HEK293T (cell line): ENCODE data around the gene MDH1.

Source experiments
- CTCF ChIA-PET: fragments of 350-600 bp; formaldehyde crosslinking; extraction: SDS; loops from one replicate; lab custom pipeline; 2021; ENCODE audit warnings: antibody characterized with exemption, inconsistent platforms; lab: Yijun Ruan, JAX
- POLR2A ChIA-PET: fragments of 350-600 bp; formaldehyde crosslinking; extraction: SDS; loops from one replicate; lab custom pipeline; 2020; ENCODE audit warnings: antibody characterized with exemption, inconsistent platforms; lab: Yijun Ruan, JAX
- DNase-seq: peaks from one replicate; pipeline ENCODE4 v3.0.0; 2012; ENCODE audit warnings: mixed read lengths; ENCODE audit errors: extremely low spot score
- ARNT ChIP-seq: fragments of 450-650 bp; IDR thresholded peaks from 2 replicates; pipeline ENCODE4 v1.6.1; 2017; ENCODE audit warnings: mild to moderate bottlenecking
- BHLHE40 ChIP-seq: fragments of 450-650 bp; IDR thresholded peaks from 2 replicates; pipeline ENCODE4 v1.6.1; 2016; ENCODE audit warnings: mild to moderate bottlenecking, moderate library complexity, borderline replicate concordance
- CTBP1 ChIP-seq: fragments of 450-650 bp; IDR thresholded peaks from 2 replicates; pipeline ENCODE4 v1.6.1; 2016; ENCODE audit warnings: borderline replicate concordance
- ELF4 ChIP-seq: fragments of 450-650 bp; IDR thresholded peaks from 2 replicates; pipeline ENCODE4 v1.6.1; 2017; ENCODE audit warnings: antibody characterized with exemption
- FOXA1 ChIP-seq: fragments of 450-650 bp; IDR thresholded peaks from 2 replicates; pipeline ENCODE4 v1.6.1; 2016; ENCODE audit warnings: mild to moderate bottlenecking
- FOXK2 ChIP-seq: fragments of 450-650 bp; IDR thresholded peaks from 2 replicates; pipeline ENCODE4 v1.6.1; 2016; ENCODE audit warnings: mild to moderate bottlenecking
- FOXM1 ChIP-seq: fragments of 450-650 bp; IDR thresholded peaks from 2 replicates; pipeline ENCODE4 v1.6.1; 2017; ENCODE audit warnings: mild to moderate bottlenecking, borderline replicate concordance
- HDGF ChIP-seq: fragments of 450-650 bp; IDR thresholded peaks from 2 replicates; pipeline ENCODE4 v1.6.1; 2017; ENCODE audit warnings: antibody characterized with exemption, borderline replicate concordance
- L3MBTL2 ChIP-seq: fragments of 450-650 bp; conservative IDR thresholded peaks from 2 replicates; pipeline ENCODE4 v1.6.1; 2016; ENCODE audit warnings: mild to moderate bottlenecking
- LEF1 ChIP-seq: fragments of 450-650 bp; IDR thresholded peaks from 2 replicates; pipeline ENCODE4 v1.6.1; 2017; ENCODE audit warnings: mild to moderate bottlenecking, borderline replicate concordance
- NFRKB ChIP-seq: fragments of 450-650 bp; IDR thresholded peaks from 2 replicates; pipeline ENCODE4 v1.6.1; 2016; ENCODE audit warnings: mild to moderate bottlenecking, moderate library complexity
- SP1 ChIP-seq: fragments of 450-650 bp; IDR thresholded peaks from 2 replicates; pipeline ENCODE4 v1.6.1; 2017
- SUZ12 ChIP-seq: fragments of 450-650 bp; IDR thresholded peaks from 2 replicates; pipeline ENCODE4 v1.6.1; 2016; ENCODE audit warnings: mild to moderate bottlenecking
- TARDBP ChIP-seq: fragments of 450-650 bp; IDR thresholded peaks from 2 replicates; pipeline ENCODE4 v1.6.1; 2016
- ZNF384 ChIP-seq: fragments of 450-650 bp; IDR thresholded peaks from 2 replicates; pipeline ENCODE4 v1.6.1; 2016
- TF ChIP-seq, protein P1 (sequence below): fragments of 450-650 bp; IDR thresholded peaks from 2 replicates; pipeline ENCODE4 v1.6.1; 2016

MDH1 gene

GRCh38 chr2:63649829-63650228 lies 61.1 kb downstream of the MDH1 start:
- TF ChIP-seq SUZ12, result no peak
- TF ChIP-seq BHLHE40, result no peak
- CTCF ChIA-PET, result no interaction called here
- no peak for DNase-seq
- POLR2A ChIA-PET, result no interaction called here

DNA sequence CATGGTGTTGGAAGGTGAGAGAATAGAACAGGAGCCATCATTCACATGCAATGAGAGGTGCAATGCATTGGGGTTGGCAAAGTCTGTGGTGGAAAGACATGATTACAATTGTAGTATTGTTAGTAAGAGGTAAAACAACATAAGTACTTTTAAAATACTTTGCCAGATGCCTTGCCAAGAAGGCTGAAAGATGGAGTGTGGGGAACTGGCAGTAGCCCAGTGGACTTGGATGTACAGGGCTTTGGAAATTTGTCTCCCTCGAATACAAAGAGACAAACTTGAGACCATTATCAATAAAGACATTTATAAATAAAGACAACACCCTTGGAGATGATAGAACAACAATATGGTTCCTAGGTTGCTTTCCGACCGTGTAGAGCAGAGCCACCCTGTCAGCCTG lies 62.0 kb downstream of the MDH1 start:
- CTCF ChIA-PET, result no interaction called here
- TF ChIP-seq NFRKB (no peak), ELF4 (no peak), ZNF384 (no peak), CTBP1 (no peak), SP1 (no peak), HDGF (no peak), ARNT (no peak), SUZ12 (no peak), L3MBTL2 (no peak), BHLHE40 (no peak), FOXA1 (no peak), TARDBP (no peak), FOXK2 (no peak), FOXM1 (no peak), LEF1 (no peak)
- TF ChIP-seq, protein P1, sequence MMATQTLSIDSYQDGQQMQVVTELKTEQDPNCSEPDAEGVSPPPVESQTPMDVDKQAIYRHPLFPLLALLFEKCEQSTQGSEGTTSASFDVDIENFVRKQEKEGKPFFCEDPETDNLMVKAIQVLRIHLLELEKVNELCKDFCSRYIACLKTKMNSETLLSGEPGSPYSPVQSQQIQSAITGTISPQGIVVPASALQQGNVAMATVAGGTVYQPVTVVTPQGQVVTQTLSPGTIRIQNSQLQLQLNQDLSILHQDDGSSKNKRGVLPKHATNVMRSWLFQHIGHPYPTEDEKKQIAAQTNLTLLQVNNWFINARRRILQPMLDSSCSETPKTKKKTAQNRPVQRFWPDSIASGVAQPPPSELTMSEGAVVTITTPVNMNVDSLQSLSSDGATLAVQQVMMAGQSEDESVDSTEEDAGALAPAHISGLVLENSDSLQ, result no peak
- POLR2A ChIA-PET, result no interaction called here
- DNase-seq, result no peak

DNA sequence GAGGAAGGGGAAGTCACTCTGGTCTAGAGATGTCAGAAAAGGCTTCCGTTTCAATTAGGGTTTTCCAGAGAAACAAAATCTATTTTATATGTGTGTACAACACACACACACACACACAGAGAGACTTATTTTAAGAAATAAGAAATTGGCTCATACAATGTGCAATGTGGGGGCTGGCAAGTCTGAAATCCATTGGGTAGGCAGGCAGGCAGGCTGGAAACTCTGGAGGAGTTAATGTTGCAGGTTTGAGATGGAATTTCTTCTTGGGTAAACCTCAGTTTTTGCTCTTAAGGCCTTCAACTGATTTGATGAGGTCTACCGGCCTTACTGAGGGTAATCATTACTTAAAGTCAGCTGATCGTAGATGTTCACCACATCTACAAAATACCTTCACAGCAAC lies 62.6 kb downstream of the MDH1 start:
- no peak for DNase-seq
- ChIA-PET CTCF (no interaction called here), POLR2A (no interaction called here)
- TF ChIP-seq ELF4 (no peak), LEF1 (no peak), ZNF384 (no peak), FOXK2 (no peak), SP1 (no peak), TARDBP (no peak), CTBP1 (no peak), ARNT (no peak), NFRKB (no peak), L3MBTL2 (no peak), BHLHE40 (no peak), SUZ12 (no peak), FOXA1 (no peak)

GRCh38 chr2:63651861-63652651 lies 63.3 kb downstream of the MDH1 start:
- DNase-seq, result no peak
- CTCF ChIA-PET, result no interaction called here
- TF ChIP-seq, protein P1, result no peak
- no peak for TF ChIP-seq HDGF
- POLR2A ChIA-PET, result no interaction called here

- TF ChIP-seq L3MBTL2, result no peak
- TF ChIP-seq FOXK2, result no peak
- TF ChIP-seq FOXM1, result no peak
- TF ChIP-seq CTBP1, result no peak
- TF ChIP-seq HDGF, result no peak
- no peak for TF ChIP-seq FOXA1
- no peak for TF ChIP-seq SP1
- TF ChIP-seq ELF4, result no peak
- TF ChIP-seq TARDBP, result no peak
- TF ChIP-seq ZNF384, result no peak
- TF ChIP-seq LEF1, result no peak
- TF ChIP-seq BHLHE40, result no peak
- TF ChIP-seq, protein P1, result no peak
- no peak for TF ChIP-seq SUZ12
- TF ChIP-seq ARNT, result no peak
- TF ChIP-seq NFRKB, result no peak
- CTCF ChIA-PET, result no interaction called here
- POLR2A ChIA-PET, result no interaction called here
- DNase-seq, result no peak
These were observed 63.9 kb downstream of the MDH1 start for GRCh38 chr2:63652652-63652985.

- ChIA-PET CTCF (no interaction called here), POLR2A (no interaction called here)
- DNase-seq, result no peak
- no peak for TF ChIP-seq L3MBTL2
- no peak for TF ChIP-seq FOXK2
- no peak for TF ChIP-seq ZNF384
- TF ChIP-seq SUZ12, result no peak
- no peak for TF ChIP-seq ELF4
- TF ChIP-seq HDGF, result no peak
- no peak for TF ChIP-seq TARDBP
- TF ChIP-seq ARNT, result no peak
- no peak for TF ChIP-seq NFRKB
- TF ChIP-seq LEF1, result no peak
- TF ChIP-seq CTBP1, result no peak
- no peak for TF ChIP-seq FOXM1
- TF ChIP-seq, protein P1, result no peak
These were observed 66.2 kb downstream of the MDH1 start for GRCh38 chr2:63654959-63655358.
